Panc1 (cell line): ENCODE data around the gene PNLIPRP1.

Experiments used
- CTCF ChIP-seq: fragments of 450-650 bp; IDR thresholded peaks from 2 replicates; pipeline ENCODE4 v1.5.1; 2017; ENCODE audit warnings: mild to moderate bottlenecking
- POLR2AphosphoS5 ChIP-seq: IDR thresholded peaks from 2 replicates; pipeline ENCODE4 v1.6.1; 2012; ENCODE audit warnings: mild to moderate bottlenecking, low read depth, low read length, moderate library complexity
- REST ChIP-seq, 2 experiments: IDR thresholded peaks; 2 replicates each; pipeline ENCODE4 v1.6.1; 2011 to 2012; ENCODE audit warnings: low read depth in 2 of 2, control low read depth in 1 of 2, low read length in 1 of 2, mild to moderate bottlenecking in 1 of 2, moderate library complexity in 1 of 2; ENCODE audit not compliant: insufficient read depth in 1 of 2
- SIN3A ChIP-seq: IDR thresholded peaks from 2 replicates; pipeline ENCODE4 v1.6.1; 2012; ENCODE audit warnings: low read depth, mild to moderate bottlenecking, low read length, moderate library complexity, borderline replicate concordance; ENCODE audit not compliant: insufficient read depth
- TCF7L2 ChIP-seq: IDR thresholded peaks from 2 replicates; pipeline ENCODE4 v1.6.1; 2011; ENCODE audit warnings: mild to moderate bottlenecking, low read depth, low read length, inconsistent platforms

- TF ChIP-seq POLR2AphosphoS5 (no peak), CTCF (peak; percentile 95), REST (IDR thresholded peaks at IDR 0.05; ENCODE audit: insufficient read depth in 1 of 2, low read depth in 2 of 2, low read length in 1 of 2) (no peak), SIN3A (no peak), TCF7L2 (no peak)
Observed at GRCh38 chr10:116627386-116627933, 36.7 kb downstream of the PNLIPRP1 start.
